HG03378 (cell line): ENCODE data around the gene LGALSL.

Experiments
- ATAC-seq: cut with Tn5 transposase; IDR thresholded peaks from one replicate; pipeline ENCODE4 v1.9.1; 2021; ENCODE audit warnings: mild to moderate bottlenecking, moderate library complexity; ENCODE audit not compliant: unreplicated experiment

The LGALSL gene

GRCh38 chr2:64492272-64492671 is 38.3 kb downstream of the LGALSL start:
- ATAC-seq: no peak

- ATAC-seq: no peak
Measured at GRCh38 chr2:64492821-64493220, 38.9 kb downstream of the LGALSL start.

- no peak for ATAC-seq
Measured at GRCh38 chr2:64493788-64494187, 39.8 kb downstream of the LGALSL start.

DNA sequence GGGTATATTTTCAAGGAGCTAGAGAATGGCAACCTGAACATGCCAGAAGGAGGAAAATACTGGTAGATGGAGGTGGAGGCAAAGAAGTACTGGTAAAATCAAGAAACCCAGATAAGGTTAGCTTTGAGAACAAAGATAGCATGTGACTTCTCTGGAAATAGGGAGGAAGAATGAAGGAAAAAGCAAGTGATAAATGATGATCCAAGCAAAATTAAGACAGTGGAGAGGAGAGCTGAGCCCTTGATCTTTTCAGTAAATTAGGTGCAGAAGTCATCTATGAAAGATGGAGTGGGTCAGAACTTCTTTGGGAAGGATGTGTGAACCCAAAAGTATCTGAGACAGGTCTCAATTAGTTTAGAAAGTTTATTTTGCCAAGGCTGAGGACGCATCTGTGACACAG is 44.5 kb downstream of the LGALSL start:
- ATAC-seq: no peak

GRCh38 chr2:64500549-64500948 is 46.6 kb downstream of the LGALSL start:
- no peak for ATAC-seq

- ATAC-seq: no peak
Measured at GRCh38 chr2:64501946-64502345, 48.0 kb downstream of the LGALSL start.

- no peak for ATAC-seq
Measured at GRCh38 chr2:64502860-64503259, 48.9 kb downstream of the LGALSL start.

GRCh38 chr2:64504774-64505720 is 51.1 kb downstream of the LGALSL start:
- no peak for ATAC-seq

GRCh38 chr2:64506686-64507085 is 52.7 kb downstream of the LGALSL start:
- no peak for ATAC-seq
